ENCODE data around the gene CFAP77.

The CFAP77 gene

DNA sequence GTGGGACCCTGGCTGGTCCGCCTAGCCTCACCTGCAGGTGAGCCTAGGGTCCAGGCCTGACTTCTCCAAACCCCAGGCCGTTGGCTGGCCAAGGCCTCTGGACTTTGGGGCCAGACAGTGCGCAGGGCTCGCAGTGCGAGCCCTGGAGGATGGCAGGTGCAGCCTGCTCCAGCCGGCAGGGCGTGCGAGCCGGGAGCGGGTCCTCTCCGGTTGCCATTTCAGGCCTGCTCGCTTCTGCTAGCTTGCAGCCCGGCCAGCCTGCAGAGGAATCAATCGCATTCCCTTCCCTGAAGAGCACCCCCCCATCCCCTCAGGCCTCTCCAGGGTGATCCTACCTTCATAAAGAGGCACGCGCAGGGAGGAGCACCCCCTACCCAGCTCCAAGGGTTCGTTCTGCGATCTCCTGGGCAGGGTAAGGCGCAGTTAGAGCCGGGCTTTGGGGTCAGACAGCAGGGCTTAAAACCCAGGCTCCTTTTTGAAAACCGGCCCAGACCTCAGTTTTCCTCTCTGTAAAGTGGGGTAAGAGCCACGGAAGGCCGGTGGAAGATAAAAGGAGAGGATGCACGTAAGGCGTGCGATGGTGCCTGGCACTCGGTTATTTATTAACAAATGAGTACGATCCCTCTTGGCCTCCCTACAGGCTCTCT, 178.6 kb downstream of the CFAP77 start:
- Histone ChIP-seq H3K9ac (ENCODE audit: low read length) (no peak overlapping the region), H3K27me3 (ENCODE audit: low read length) (no peaks in the 10 kb centered on the region), H3K9me3 (ENCODE audit: insufficient read depth, low read length) (no peaks in the 10 kb centered on the region), H4K20me1 (ENCODE audit: low read depth, low read length) (no peaks in the 10 kb centered on the region), H2AFZ (ENCODE audit: low read depth, low read length, severe bottlenecking) (no peak overlapping the region), H3K79me2 (ENCODE audit: insufficient read depth, low read length) (no peaks in the 10 kb centered on the region), H3K4me3 (ENCODE audit: insufficient read depth, low read length, poor library complexity, severe bottlenecking) (no peak overlapping the region), H3K9me2 (replicated peaks; ENCODE audit: insufficient read depth, low read length) (no peaks in the 10 kb centered on the region), H3F3A (ENCODE audit: insufficient read depth) (no peaks in the 10 kb centered on the region), H3K36me3 (ENCODE audit: low read length) (no peaks in the 10 kb centered on the region), H3K27ac (ENCODE audit: low read depth, low read length) (no peak overlapping the region), H3K4me2 (ENCODE audit: low read depth, low read length, poor library complexity, severe bottlenecking) (no peak overlapping the region)
- TF ChIP-seq, protein P1, sequence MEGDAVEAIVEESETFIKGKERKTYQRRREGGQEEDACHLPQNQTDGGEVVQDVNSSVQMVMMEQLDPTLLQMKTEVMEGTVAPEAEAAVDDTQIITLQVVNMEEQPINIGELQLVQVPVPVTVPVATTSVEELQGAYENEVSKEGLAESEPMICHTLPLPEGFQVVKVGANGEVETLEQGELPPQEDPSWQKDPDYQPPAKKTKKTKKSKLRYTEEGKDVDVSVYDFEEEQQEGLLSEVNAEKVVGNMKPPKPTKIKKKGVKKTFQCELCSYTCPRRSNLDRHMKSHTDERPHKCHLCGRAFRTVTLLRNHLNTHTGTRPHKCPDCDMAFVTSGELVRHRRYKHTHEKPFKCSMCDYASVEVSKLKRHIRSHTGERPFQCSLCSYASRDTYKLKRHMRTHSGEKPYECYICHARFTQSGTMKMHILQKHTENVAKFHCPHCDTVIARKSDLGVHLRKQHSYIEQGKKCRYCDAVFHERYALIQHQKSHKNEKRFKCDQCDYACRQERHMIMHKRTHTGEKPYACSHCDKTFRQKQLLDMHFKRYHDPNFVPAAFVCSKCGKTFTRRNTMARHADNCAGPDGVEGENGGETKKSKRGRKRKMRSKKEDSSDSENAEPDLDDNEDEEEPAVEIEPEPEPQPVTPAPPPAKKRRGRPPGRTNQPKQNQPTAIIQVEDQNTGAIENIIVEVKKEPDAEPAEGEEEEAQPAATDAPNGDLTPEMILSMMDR (IDR thresholded peaks at IDR 0.05; ENCODE audit: insufficient read depth, low read length, poor library complexity, severe bottlenecking) = no peak
- TF ChIP-seq EZH2phosphoT487 (conservative IDR thresholded peaks at IDR 0.05; ENCODE audit: low read length) = no peak

DNA sequence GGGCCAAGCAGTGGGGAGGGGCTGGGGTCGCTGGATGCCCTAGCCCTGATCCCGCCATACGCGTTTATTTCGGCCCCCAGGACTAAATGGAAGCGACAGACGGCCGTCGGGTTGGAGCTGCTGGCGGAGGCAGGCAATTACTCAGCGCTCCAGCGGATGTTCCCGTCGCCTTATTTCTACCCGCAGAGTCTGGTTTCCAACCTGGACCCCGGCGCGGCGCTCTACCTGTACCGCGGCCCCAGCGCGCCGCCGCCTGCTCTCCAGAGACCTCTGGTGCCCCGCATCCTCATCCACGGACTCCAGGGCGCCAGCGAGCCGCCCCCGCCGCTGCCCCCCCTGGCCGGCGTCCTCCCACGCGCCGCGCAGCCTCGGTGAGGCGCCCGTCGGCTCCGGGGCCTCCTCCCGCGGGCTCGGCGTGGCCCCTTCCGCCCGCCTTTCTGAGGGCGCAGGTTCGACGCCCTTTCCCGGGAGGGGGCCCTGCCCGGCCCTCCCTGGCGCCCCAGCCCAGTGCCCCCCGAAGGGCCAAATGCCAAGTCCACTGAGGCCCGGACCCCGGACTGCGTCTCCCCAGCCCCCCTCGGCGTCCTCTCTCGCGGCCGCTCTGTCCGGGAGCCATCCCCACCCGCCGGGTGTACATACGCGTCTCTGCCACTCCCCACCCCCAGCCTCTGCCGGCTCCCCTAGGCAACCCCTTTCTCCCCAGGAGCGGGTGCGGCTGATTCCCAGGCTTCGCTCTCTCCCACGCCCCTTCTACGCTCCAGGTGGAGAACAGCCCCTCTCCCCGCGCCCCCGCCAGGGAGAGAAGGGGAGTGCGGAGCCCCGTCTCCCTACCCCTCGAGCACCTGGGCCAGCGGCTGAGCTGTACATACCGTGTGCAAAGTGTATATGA, 179.4 kb downstream of the CFAP77 start:
- Histone ChIP-seq H3K79me2 (ENCODE audit: insufficient read depth, low read length) (no peaks in the 10 kb centered on the region), H3K27me3 (ENCODE audit: low read length) (no peaks in the 10 kb centered on the region), H2AFZ (ENCODE audit: low read depth, low read length, severe bottlenecking) (no peak overlapping the region), H3F3A (ENCODE audit: insufficient read depth) (no peaks in the 10 kb centered on the region), H3K4me3 (ENCODE audit: insufficient read depth, low read length, poor library complexity, severe bottlenecking) (no peak overlapping the region), H3K27ac (ENCODE audit: low read depth, low read length) (no peak overlapping the region), H3K36me3 (ENCODE audit: low read length) (no peaks in the 10 kb centered on the region), H3K9me2 (replicated peaks; ENCODE audit: insufficient read depth, low read length) (no peaks in the 10 kb centered on the region), H4K20me1 (ENCODE audit: low read depth, low read length) (no peaks in the 10 kb centered on the region), H3K4me2 (ENCODE audit: low read depth, low read length, poor library complexity, severe bottlenecking) (no peak overlapping the region), H3K9me3 (ENCODE audit: insufficient read depth, low read length) (no peaks in the 10 kb centered on the region), H3K9ac (ENCODE audit: low read length) (no peak overlapping the region)
- no peak for TF ChIP-seq EZH2phosphoT487 (conservative IDR thresholded peaks at IDR 0.05; ENCODE audit: low read length)
- TF ChIP-seq, protein P1 (IDR thresholded peaks at IDR 0.05; ENCODE audit: insufficient read depth, low read length, poor library complexity, severe bottlenecking) = no peak

DNA sequence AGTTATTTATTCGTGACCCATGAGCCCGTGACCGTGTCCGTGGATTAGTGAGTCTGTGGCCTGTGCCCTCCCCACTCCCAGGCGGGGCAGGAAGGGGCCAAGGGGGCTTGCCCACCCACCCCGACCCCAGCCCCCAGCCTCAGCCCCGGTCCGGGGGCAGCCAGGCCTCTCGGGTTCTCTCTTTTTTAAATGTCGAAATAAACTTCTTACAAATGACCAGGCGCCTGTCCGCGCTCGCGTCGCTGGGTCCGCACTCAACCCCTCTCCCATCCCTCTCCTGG, 180.0 kb downstream of the CFAP77 start:
- no peaks in the 10 kb centered on the region for H3K79me2 ChIP-seq (ENCODE audit: insufficient read depth, low read length)
- no peak overlapping the region for H2AFZ ChIP-seq (ENCODE audit: low read depth, low read length, severe bottlenecking)
- H3K4me3 ChIP-seq (ENCODE audit: insufficient read depth, low read length, poor library complexity, severe bottlenecking) = no peak overlapping the region
- no peaks in the 10 kb centered on the region for H3K9me3 ChIP-seq (ENCODE audit: insufficient read depth, low read length)
- no peak overlapping the region for H3K27ac ChIP-seq (ENCODE audit: low read depth, low read length)
- H3K4me2 ChIP-seq (ENCODE audit: low read depth, low read length, poor library complexity, severe bottlenecking) = no peak overlapping the region
- no peaks in the 10 kb centered on the region for H3K27me3 ChIP-seq (ENCODE audit: low read length)
- H3K9ac ChIP-seq (ENCODE audit: low read length) = no peak overlapping the region
- no peaks in the 10 kb centered on the region for H3K36me3 ChIP-seq (ENCODE audit: low read length)
- no peaks in the 10 kb centered on the region for H3K9me2 ChIP-seq (replicated peaks; ENCODE audit: insufficient read depth, low read length)
- no peaks in the 10 kb centered on the region for H4K20me1 ChIP-seq (ENCODE audit: low read depth, low read length)
- H3F3A ChIP-seq (ENCODE audit: insufficient read depth) = no peaks in the 10 kb centered on the region
- TF ChIP-seq, protein P1 (IDR thresholded peaks at IDR 0.05; ENCODE audit: insufficient read depth, low read length, poor library complexity, severe bottlenecking) = no peak
- no peak for TF ChIP-seq EZH2phosphoT487 (conservative IDR thresholded peaks at IDR 0.05; ENCODE audit: low read length)

Data from SU-DHL-6 (cell line).